Neuronal stem cell (in vitro differentiated cells): ENCODE data around the gene TFDP3.

Experiments
- DNase-seq: peaks from one replicate; pipeline ENCODE4 v3.0.0-alpha.2; 2013; ENCODE audit warnings: low spot score
- H2AFZ ChIP-seq: one replicate; pipeline ENCODE4 v1.6.1; 2013; ENCODE audit warnings: mild to moderate bottlenecking, low read length, inconsistent platforms
- H2AK5ac ChIP-seq: 2 replicates; pipeline ENCODE4 v1.6.1; 2013; ENCODE audit warnings: low read depth, mild to moderate bottlenecking, inconsistent platforms, low read length, moderate library complexity, mixed read lengths
- H2BK120ac ChIP-seq: 2 replicates; pipeline ENCODE4 v1.6.1; 2013; ENCODE audit warnings: low read depth, mild to moderate bottlenecking, inconsistent platforms, low read length, moderate library complexity, mixed read lengths
- H2BK12ac ChIP-seq: one replicate; pipeline ENCODE4 v1.6.1; 2013; ENCODE audit warnings: low read length, inconsistent platforms
- H2BK15ac ChIP-seq: 2 replicates; pipeline ENCODE4 v1.6.1; 2013; ENCODE audit warnings: mild to moderate bottlenecking, low read length, inconsistent platforms, mixed read lengths
- H2BK5ac ChIP-seq: one replicate; pipeline ENCODE4 v1.6.1; 2013; ENCODE audit warnings: inconsistent platforms, mild to moderate bottlenecking, low read length, moderate library complexity
- H3K14ac ChIP-seq: one replicate; pipeline ENCODE4 v1.6.1; 2013; ENCODE audit warnings: low read length, inconsistent platforms
- H3K18ac ChIP-seq: 2 replicates; pipeline ENCODE4 v1.6.1; 2013; ENCODE audit warnings: low read length, inconsistent platforms
- H3K23ac ChIP-seq: 2 replicates; pipeline ENCODE4 v1.6.1; 2013; ENCODE audit warnings: low read depth, mild to moderate bottlenecking, mixed read lengths, low read length, inconsistent platforms; ENCODE audit not compliant: poor library complexity
- H3K27ac ChIP-seq: replicated peaks from 3 replicates; pipeline ENCODE4 v1.5.1; 2013; ENCODE audit warnings: low read length, inconsistent platforms
- H3K27me3 ChIP-seq, 3 experiments: 2 replicates each; pipeline ENCODE4 v1.6.1; 2013; ENCODE audit warnings: low read length in 3 of 3, mild to moderate bottlenecking in 2 of 3, inconsistent platforms in 1 of 3, low read depth in 1 of 3, mixed read lengths in 1 of 3, moderate library complexity in 1 of 3; ENCODE audit not compliant: control insufficient read depth in 3 of 3, insufficient read depth in 3 of 3
- H3K36me3 ChIP-seq, 2 donors: replicated peaks in 1 of 2; 2 replicates each; pipeline ENCODE4 v1.6.1; 2013; ENCODE audit warnings: low read length in 2 of 2; ENCODE audit not compliant: control insufficient read depth in 2 of 2, insufficient read depth in 2 of 2
- H3K4ac ChIP-seq: 2 replicates; pipeline ENCODE4 v1.6.1; 2013; ENCODE audit warnings: inconsistent platforms, mild to moderate bottlenecking, low read length, moderate library complexity
- H3K4me1 ChIP-seq, 2 donors: 1 replicate in 1 of 2; 2 replicates in 1 of 2; pipeline ENCODE4 v1.6.1; 2013; ENCODE audit warnings: low read length in 2 of 2, low read depth in 1 of 2; ENCODE audit not compliant: control insufficient read depth in 2 of 2, insufficient read depth in 1 of 2
- H3K4me2 ChIP-seq: one replicate; pipeline ENCODE4 v1.6.1; 2013; ENCODE audit warnings: mild to moderate bottlenecking, low read length, inconsistent platforms; ENCODE audit not compliant: insufficient read depth, poor library complexity, severe bottlenecking
- H3K4me3 ChIP-seq, 2 donors: 2 replicates each; pipeline ENCODE4 v1.5.1; 2013; ENCODE audit warnings: low read length in 2 of 2, mild to moderate bottlenecking in 2 of 2, inconsistent platforms in 1 of 2, moderate library complexity in 1 of 2
- H3K79me1 ChIP-seq: one replicate; pipeline ENCODE4 v1.6.1; 2013; ENCODE audit warnings: low read depth, mild to moderate bottlenecking, inconsistent platforms, low read length, moderate library complexity
- H3K9ac ChIP-seq: one replicate; pipeline ENCODE4 v1.6.1; 2013; ENCODE audit warnings: mild to moderate bottlenecking, low read depth, low read length, inconsistent platforms; ENCODE audit not compliant: poor library complexity
- H3K9me3 ChIP-seq, 2 donors: replicated peaks in 1 of 2; 2 replicates each; pipeline versions ENCODE3 to v1.6.1; 2013; ENCODE audit warnings: low read length in 2 of 2, mild to moderate bottlenecking in 2 of 2, inconsistent platforms in 1 of 2, low read depth in 1 of 2, mixed read lengths in 1 of 2, moderate library complexity in 1 of 2; ENCODE audit not compliant: control insufficient read depth in 2 of 2, insufficient read depth in 1 of 2
- H4K8ac ChIP-seq: one replicate; pipeline ENCODE4 v1.6.1; 2013; ENCODE audit warnings: low read depth, mild to moderate bottlenecking, inconsistent platforms, low read length, moderate library complexity
- H4K91ac ChIP-seq: one replicate; pipeline ENCODE4 v1.6.1; 2013; ENCODE audit warnings: low read length, low read depth, mild to moderate bottlenecking, inconsistent platforms; ENCODE audit not compliant: poor library complexity
- WGBS, 2 donors: extraction: QIAGEN DNeasy Blood & Tissue Kit; methylation state at CpG; one replicate each; pipeline ENCODE4 v1.1.7; 2013; ENCODE audit warnings: missing lambda C conversion rate in 2 of 2, mixed read lengths in 1 of 2; ENCODE audit not compliant: insufficient read length in 2 of 2, insufficient replicate concordance in 1 of 2; ENCODE audit errors: extremely low coverage in 2 of 2; 5-methylcytosine and 5-hydroxymethylcytosine counted together

The TFDP3 gene

GRCh38 chrX:133189195-133189594 lies 29.0 kb downstream of the TFDP3 start:
- Histone ChIP-seq H3K18ac (no peak overlapping the region), H3K9ac (no peak overlapping the region), H4K91ac (no peak overlapping the region), H3K4ac (no peak overlapping the region), H2BK12ac (no peak overlapping the region), H2AFZ (no peak overlapping the region), H2BK120ac (no peak overlapping the region), H3K9me3 (no peaks in the 10 kb centered on the region), H3K4me2 (no peak overlapping the region), H3K36me3 (no peaks in the 10 kb centered on the region), H3K14ac (no peak overlapping the region), H2BK15ac (no peak overlapping the region), H2BK5ac (no peak overlapping the region), H3K79me1 (no peaks in the 10 kb centered on the region), H3K27ac (no peak overlapping the region), H2AK5ac (no peak overlapping the region), H3K27me3 (peaks cover 0 to 28% (median 0%) of the 10 kb centered on the region in 3 experiments), H3K4me3 (no peak overlapping the region), H4K8ac (no peak overlapping the region), H3K4me1 (peaks cover 0 to 3% of the 10 kb centered on the region in 2 donors), H3K23ac (no peak overlapping the region)
- WGBS, 2 donors: no CpG with 5 or more reads among the region's 8 CpGs
- no peak for DNase-seq

GRCh38 chrX:133188631-133189030 lies 29.5 kb downstream of the TFDP3 start:
- no peak for DNase-seq
- peaks cover 0 to 3% of the 10 kb centered on the region in 2 donors for H3K4me1 ChIP-seq
- no peak overlapping the region for H3K14ac ChIP-seq
- no peak overlapping the region for H3K18ac ChIP-seq
- no peak overlapping the region for H2AFZ ChIP-seq
- no peak overlapping the region for H2BK15ac ChIP-seq
- no peak overlapping the region for H3K27ac ChIP-seq
- no peak overlapping the region for H2BK120ac ChIP-seq
- no peak overlapping the region for H3K4ac ChIP-seq
- no CpG with 5 or more reads among the region's 3 CpGs for WGBS, 2 donors
- H3K27me3 ChIP-seq: peaks cover 0 to 31% (median 0%) of the 10 kb centered on the region in 3 experiments
- no peak overlapping the region for H2BK12ac ChIP-seq
- no peak overlapping the region for H2AK5ac ChIP-seq
- no peaks in the 10 kb centered on the region for H3K79me1 ChIP-seq
- no peaks in the 10 kb centered on the region for H3K9me3 ChIP-seq
- no peak overlapping the region for H4K8ac ChIP-seq
- H3K36me3 ChIP-seq: no peaks in the 10 kb centered on the region
- no peak overlapping the region for H3K4me3 ChIP-seq
- no peak overlapping the region for H3K9ac ChIP-seq
- H3K23ac ChIP-seq: no peak overlapping the region
- H3K4me2 ChIP-seq: no peak overlapping the region
- no peak overlapping the region for H2BK5ac ChIP-seq
- no peak overlapping the region for H4K91ac ChIP-seq

GRCh38 chrX:133185938-133186337 lies 32.2 kb downstream of the TFDP3 start:
- Histone ChIP-seq H2BK12ac (no peak overlapping the region), H3K4ac (no peak overlapping the region), H3K27ac (no peak overlapping the region), H3K4me2 (no peak overlapping the region), H2AK5ac (no peak overlapping the region), H3K79me1 (no peaks in the 10 kb centered on the region), H3K23ac (no peak overlapping the region), H3K4me1 (peaks cover 0 to 1% of the 10 kb centered on the region in 2 donors), H2BK5ac (no peak overlapping the region), H2AFZ (no peak overlapping the region), H3K9me3 (no peaks in the 10 kb centered on the region), H3K18ac (no peak overlapping the region), H3K27me3 (peaks cover 0 to 30% (median 0%) of the 10 kb centered on the region in 3 experiments), H3K9ac (no peak overlapping the region), H3K4me3 (no peak overlapping the region), H3K14ac (no peak overlapping the region), H2BK120ac (no peak overlapping the region), H4K8ac (no peak overlapping the region), H2BK15ac (no peak overlapping the region), H4K91ac (no peak overlapping the region), H3K36me3 (no peaks in the 10 kb centered on the region)
- 100% methylated on average over 1 of the region's 2 CpGs; no CpG with 5 or more reads in 1 of the 2 donors for WGBS, 2 donors
- DNase-seq: no peak

- no CpG with 5 or more reads among the region's 4 CpGs for WGBS, 2 donors
- no peak overlapping the region for H2AFZ ChIP-seq
- H3K4ac ChIP-seq: no peak overlapping the region
Measured at GRCh38 chrX:133185119-133185518, 33.0 kb downstream of the TFDP3 start.

More at GRCh38 chrX:133185119-133185518, 33.0 kb downstream of the TFDP3 start:
- Histone ChIP-seq H3K9ac (no peak overlapping the region), H3K18ac (no peak overlapping the region), H4K91ac (no peak overlapping the region), H2BK5ac (no peak overlapping the region), H4K8ac (no peak overlapping the region), H3K4me2 (no peak overlapping the region), H3K27ac (no peak overlapping the region), H3K4me1 (no peaks in the 10 kb centered on the region), H3K36me3 (no peaks in the 10 kb centered on the region), H2AK5ac (no peak overlapping the region), H3K9me3 (no peaks in the 10 kb centered on the region), H2BK120ac (no peak overlapping the region), H2BK12ac (no peak overlapping the region), H3K79me1 (no peaks in the 10 kb centered on the region), H2BK15ac (no peak overlapping the region), H3K23ac (no peak overlapping the region), H3K27me3 (peaks cover 0 to 31% (median 0%) of the 10 kb centered on the region in 3 experiments), H3K14ac (no peak overlapping the region), H3K4me3 (no peak overlapping the region)
- no peak for DNase-seq
